Measurements from ENCODE around the gene BPIFB2.

DNA sequence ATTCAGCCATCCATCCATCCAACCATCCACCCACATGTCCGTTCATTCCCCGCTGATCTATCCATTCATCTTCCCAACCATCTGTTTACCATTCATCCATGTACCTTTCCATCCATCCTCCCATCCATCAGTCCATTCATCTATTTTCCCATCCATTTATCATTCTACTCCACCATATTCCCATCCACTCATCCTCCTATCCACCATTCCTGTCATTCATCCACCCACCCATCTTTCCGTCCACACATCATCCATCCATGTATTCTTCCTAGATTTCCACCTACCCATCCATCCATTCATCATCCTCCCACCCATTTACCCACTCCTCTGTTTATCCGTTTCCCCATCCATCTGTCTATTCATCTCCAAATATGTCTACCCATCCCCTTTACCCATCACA lies 30.7 kb downstream of the BPIFB2 start:
- TF ChIP-seq, protein P1, sequence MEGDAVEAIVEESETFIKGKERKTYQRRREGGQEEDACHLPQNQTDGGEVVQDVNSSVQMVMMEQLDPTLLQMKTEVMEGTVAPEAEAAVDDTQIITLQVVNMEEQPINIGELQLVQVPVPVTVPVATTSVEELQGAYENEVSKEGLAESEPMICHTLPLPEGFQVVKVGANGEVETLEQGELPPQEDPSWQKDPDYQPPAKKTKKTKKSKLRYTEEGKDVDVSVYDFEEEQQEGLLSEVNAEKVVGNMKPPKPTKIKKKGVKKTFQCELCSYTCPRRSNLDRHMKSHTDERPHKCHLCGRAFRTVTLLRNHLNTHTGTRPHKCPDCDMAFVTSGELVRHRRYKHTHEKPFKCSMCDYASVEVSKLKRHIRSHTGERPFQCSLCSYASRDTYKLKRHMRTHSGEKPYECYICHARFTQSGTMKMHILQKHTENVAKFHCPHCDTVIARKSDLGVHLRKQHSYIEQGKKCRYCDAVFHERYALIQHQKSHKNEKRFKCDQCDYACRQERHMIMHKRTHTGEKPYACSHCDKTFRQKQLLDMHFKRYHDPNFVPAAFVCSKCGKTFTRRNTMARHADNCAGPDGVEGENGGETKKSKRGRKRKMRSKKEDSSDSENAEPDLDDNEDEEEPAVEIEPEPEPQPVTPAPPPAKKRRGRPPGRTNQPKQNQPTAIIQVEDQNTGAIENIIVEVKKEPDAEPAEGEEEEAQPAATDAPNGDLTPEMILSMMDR (IDR thresholded peaks at IDR 0.05), result no peak
- TF ChIP-seq TCF7L2 (IDR thresholded peaks at IDR 0.05; ENCODE audit: low read depth, low read length) (no peak), POLR2AphosphoS5 (IDR thresholded peaks at IDR 0.05; ENCODE audit: low read depth, low read length) (no peak)

Measured in Panc1 (cell line).